Aorta (tissue), 5 donors: Measurements from ENCODE around the gene MAN1B1. TPM values are rescaled to one million over a fixed set of nuclear protein-coding genes. Genes with fewer than 3 reads are reported as not detected.

Experiments
- ATAC-seq: fragments of 200-7000 bp; cut with Tn5 transposase; one replicate; pipeline ENCODE4 v1.9.1; 2022; ENCODE audit warnings: moderate library complexity; ENCODE audit not compliant: low FRiP score
- DNase-seq, 2 donors: peaks; one replicate each; pipeline ENCODE4 v3.0.0-alpha.2; 2020
- H3K27ac ChIP-seq, 2 donors: one replicate each; pipeline ENCODE4 v1.5.1; 2013; ENCODE audit warnings: low read length in 2 of 2, mild to moderate bottlenecking in 2 of 2, moderate library complexity in 2 of 2, control low read depth in 1 of 2, inconsistent platforms in 1 of 2, low read depth in 1 of 2
- H3K27me3 ChIP-seq, 2 donors: one replicate each; pipeline ENCODE4 v1.6.1; 2013; ENCODE audit warnings: control low read depth in 1 of 2, low read length in 1 of 2, mild to moderate bottlenecking in 1 of 2, moderate library complexity in 1 of 2; ENCODE audit not compliant: insufficient read depth in 2 of 2, control insufficient read depth in 1 of 2
- H3K36me3 ChIP-seq, 2 donors: one replicate each; pipeline ENCODE4 v1.6.1; 2013; ENCODE audit warnings: control low read depth in 1 of 2, low read length in 1 of 2, mild to moderate bottlenecking in 1 of 2; ENCODE audit not compliant: insufficient read depth in 2 of 2, control insufficient read depth in 1 of 2
- H3K4me1 ChIP-seq, 2 donors: one replicate each; pipeline ENCODE4 v1.6.1; 2013; ENCODE audit warnings: low read length in 2 of 2, control low read depth in 1 of 2, mild to moderate bottlenecking in 1 of 2, moderate library complexity in 1 of 2; ENCODE audit not compliant: insufficient read depth in 2 of 2, control insufficient read depth in 1 of 2
- H3K4me3 ChIP-seq, 2 donors: one replicate each; pipeline ENCODE4 v1.5.1; 2013; ENCODE audit warnings: low read length in 2 of 2, control low read depth in 1 of 2, mild to moderate bottlenecking in 1 of 2
- H3K9me3 ChIP-seq: one replicate; pipeline ENCODE4 v1.6.1; 2013; ENCODE audit warnings: mild to moderate bottlenecking, low read length; ENCODE audit not compliant: control insufficient read depth
- WGBS, 2 donors: extraction: QIAGEN DNeasy Blood & Tissue Kit; methylation state at CpG; one replicate each; pipeline ENCODE4 v1.1.7; 2013; 5-methylcytosine and 5-hydroxymethylcytosine counted together
- intact Hi-C, 2 donors: fragments of 100-400 bp; cut with DNase I; formaldehyde crosslinking; loops; one replicate each; pipeline versions ENCODE4 v1.14.2 to v1.15.0; 2022
- polyA plus RNA-seq, 2 donors: library from polyadenylated mRNA; stranded (reverse); fragments of 200-250 nt; gene quantifications; one replicate each; pipeline ENCODE4 v1.2.3, GENCODE V29; 2013
- total RNA-seq, 2 donors: library from RNA; stranded (reverse); fragmentation: NEBNext Ultra II Directional; extraction: Animal tissue kit (Norgen Biotek cat#: 25700); gene quantifications; one replicate each; pipeline ENCODE4 v1.2.1, GENCODE V29; 2021
- donor health status: healthy with polysubstance abuse.
- donor health status: Bipolar disorder and iron deficiency.
- donor health status: DM: no; HTN: no; CAD: no.
- donor health status: DM: no; HTN: no; CAD: no.
- donor health status: DM: yes; HTN: yes; CAD: no.

The MAN1B1 gene
- total and polyA plus RNA-seq, 4 donors, result 21.2 to 104 (median 40.3) TPM

DNA sequence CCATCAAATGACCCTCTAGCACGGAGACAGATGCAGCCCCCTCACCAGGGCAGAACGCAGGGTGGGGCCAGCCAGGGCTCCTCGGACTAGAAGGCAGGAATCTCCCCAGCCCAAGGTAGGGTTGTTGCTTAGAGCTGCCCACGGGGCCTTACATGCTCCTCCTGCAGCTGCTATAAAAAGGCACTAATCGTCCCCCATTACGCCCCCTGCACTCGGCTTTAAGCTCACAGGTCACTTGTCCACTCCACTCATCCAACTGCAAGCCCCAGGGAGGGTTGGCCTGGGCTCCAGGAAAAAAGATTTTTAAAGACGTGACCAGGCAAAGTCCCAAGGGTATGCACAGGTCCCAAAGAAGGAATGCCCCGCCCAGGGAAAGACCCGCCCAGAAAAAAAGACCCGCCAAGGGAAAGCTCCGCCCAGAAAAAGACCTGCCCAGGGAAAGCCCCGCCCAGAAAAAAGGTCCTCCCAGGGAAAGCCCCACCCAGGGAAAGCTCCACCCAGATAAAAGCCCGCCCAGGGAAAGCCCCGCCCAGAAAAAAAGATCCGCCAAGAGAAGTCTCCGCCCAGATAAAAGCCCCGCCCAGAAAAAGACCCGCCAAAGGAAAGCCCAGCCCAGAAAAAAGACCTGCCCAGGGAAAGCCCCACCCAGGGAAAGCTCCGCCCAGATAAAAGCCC, 63.3 kb downstream of the MAN1B1 start:
- ATAC-seq (no peak), DNase-seq (no peak)
- Histone ChIP-seq H3K36me3 (no peaks in the 10 kb centered on the region), H3K27ac (no peak overlapping the region), H3K4me3 (no peak overlapping the region), H3K4me1 (no peaks in the 10 kb centered on the region), H3K27me3 (no peaks in the 10 kb centered on the region), H3K9me3 (peaks cover 1% of the 10 kb centered on the region)
- 43 to 58% methylated on average over 20 of the region's 20 CpGs for WGBS, 2 donors
- intact Hi-C loops, result no loop called here

DNA sequence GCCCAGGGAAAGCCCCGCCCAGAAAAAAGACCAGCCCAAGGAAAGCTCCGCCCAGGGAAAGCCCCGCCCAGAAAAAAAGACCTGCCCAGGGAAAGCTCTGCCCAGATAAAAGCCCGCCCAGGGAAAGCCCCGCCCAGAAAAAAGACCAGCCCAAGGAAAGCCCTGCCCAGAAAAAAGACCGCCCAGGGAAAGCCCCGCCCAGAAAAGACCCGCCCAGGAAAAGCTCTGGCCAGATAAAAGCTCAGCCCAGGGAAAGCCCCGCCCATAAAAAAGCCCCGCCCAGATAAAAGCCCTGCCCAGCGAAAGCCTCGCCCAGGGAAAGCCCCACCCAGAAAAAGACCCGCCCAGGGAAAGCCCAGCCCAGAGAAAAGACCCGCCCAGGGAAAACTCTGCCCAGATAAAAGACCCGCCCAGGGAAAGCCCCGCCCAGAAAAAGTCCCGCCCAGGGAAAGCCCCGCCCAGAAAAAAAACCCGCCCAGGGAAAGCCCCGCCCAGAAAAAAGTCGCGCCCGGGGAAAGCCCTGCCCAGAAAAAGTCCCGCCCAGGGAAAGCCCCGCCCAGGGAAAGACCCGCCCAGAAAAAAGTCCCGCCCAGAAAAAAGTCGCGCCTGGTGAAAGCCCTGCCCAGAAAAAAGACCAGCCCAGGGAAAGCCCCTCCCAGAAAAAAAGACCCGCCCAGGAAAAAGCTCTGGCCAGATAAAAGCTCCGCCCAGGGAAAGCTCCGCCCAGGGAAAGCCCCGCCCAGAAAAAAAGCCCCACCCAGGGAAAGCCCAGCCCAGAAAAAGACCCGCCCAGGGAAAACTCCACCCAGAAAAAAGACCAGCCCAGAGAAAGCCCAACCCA, 64.1 kb downstream of the MAN1B1 start:
- intact Hi-C loops, result no loop called here
- Histone ChIP-seq H3K9me3 (peaks cover 1% of the 10 kb centered on the region), H3K27me3 (no peaks in the 10 kb centered on the region), H3K4me1 (no peaks in the 10 kb centered on the region), H3K27ac (no peak overlapping the region), H3K36me3 (no peaks in the 10 kb centered on the region), H3K4me3 (no peak overlapping the region)
- no peak for ATAC-seq
- no peak for DNase-seq
- WGBS, 2 donors, result 25 to 37% methylated on average over 34 of the region's 34 CpGs

DNA sequence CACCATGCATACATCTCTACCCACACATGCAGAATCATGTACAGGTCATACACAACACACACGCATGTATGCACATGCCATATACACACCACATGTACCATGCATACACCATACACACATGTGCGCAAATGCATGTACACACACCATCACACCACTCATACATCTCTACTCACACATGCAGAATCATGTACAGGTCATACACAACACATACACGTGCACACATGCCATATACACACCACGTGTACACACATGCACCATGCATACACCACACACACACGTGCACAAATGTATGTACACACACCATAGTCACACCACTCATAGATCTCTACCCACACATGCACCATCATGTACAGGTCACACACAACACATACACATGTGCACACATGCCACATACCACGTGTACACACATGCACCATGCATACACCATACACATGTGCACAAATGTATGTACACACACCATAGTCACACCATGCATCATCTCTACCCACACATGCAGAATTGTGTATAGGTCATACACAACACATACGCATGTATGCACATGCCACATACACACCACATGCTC, 66.1 kb downstream of the MAN1B1 start:
- WGBS, 2 donors, result 91 to 93% methylated on average over 7 of the region's 7 CpGs
- Histone ChIP-seq H3K4me3 (no peak overlapping the region), H3K9me3 (no peaks in the 10 kb centered on the region), H3K4me1 (no peaks in the 10 kb centered on the region), H3K27ac (no peak overlapping the region), H3K36me3 (no peaks in the 10 kb centered on the region), H3K27me3 (no peaks in the 10 kb centered on the region)
- intact Hi-C loops, result no loop called here
- DNase-seq (no peak), ATAC-seq (no peak)

DNA sequence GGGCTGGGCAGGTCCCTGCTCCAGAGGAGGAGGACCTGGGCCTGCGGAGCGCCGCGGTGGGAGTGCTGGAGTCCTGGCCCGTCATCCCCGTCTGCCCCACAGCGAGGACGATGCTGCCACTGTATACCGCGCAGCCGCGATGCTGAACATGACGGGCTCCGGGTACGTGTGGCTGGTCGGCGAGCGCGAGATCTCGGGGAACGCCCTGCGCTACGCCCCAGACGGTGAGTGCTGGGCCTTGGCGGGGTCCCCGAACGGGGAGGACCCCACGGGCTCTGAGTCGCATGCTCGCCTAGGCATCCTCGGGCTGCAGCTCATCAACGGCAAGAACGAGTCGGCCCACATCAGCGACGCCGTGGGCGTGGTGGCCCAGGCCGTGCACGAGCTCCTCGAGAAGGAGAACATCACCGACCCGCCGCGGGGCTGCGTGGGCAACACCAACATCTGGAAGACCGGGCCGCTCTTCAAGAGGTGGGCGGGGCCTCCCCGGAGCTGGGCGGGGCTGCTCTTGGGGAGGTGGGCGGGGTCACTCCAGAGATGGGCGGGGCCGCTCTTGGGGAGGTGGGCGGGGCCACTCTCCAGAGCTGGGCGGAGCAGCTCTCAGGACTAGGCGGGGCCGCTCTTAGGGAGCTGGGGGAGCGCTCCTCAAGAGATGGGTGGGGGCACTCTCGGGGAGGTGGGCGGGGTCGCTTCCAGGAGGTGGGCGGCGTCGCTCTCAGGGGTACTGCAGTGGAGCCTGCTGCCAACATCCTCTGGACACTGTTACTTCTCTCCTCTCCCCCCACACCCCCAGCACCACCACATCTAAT, 70.0 kb downstream of the MAN1B1 start:
- H3K27ac ChIP-seq, result no peak overlapping the region
- 3% methylated on average over 59 to 65 of the region's 65 CpGs for WGBS, 2 donors
- H3K9me3 ChIP-seq, result no peaks in the 10 kb centered on the region
- no peaks in the 10 kb centered on the region for H3K27me3 ChIP-seq
- no peaks in the 10 kb centered on the region for H3K4me1 ChIP-seq
- no peaks in the 10 kb centered on the region for H3K36me3 ChIP-seq
- intact Hi-C loops, result no loop called here
- DNase-seq, result no peak
- H3K4me3 ChIP-seq, result no peak overlapping the region
- peak; percentile 59 for ATAC-seq

DNA sequence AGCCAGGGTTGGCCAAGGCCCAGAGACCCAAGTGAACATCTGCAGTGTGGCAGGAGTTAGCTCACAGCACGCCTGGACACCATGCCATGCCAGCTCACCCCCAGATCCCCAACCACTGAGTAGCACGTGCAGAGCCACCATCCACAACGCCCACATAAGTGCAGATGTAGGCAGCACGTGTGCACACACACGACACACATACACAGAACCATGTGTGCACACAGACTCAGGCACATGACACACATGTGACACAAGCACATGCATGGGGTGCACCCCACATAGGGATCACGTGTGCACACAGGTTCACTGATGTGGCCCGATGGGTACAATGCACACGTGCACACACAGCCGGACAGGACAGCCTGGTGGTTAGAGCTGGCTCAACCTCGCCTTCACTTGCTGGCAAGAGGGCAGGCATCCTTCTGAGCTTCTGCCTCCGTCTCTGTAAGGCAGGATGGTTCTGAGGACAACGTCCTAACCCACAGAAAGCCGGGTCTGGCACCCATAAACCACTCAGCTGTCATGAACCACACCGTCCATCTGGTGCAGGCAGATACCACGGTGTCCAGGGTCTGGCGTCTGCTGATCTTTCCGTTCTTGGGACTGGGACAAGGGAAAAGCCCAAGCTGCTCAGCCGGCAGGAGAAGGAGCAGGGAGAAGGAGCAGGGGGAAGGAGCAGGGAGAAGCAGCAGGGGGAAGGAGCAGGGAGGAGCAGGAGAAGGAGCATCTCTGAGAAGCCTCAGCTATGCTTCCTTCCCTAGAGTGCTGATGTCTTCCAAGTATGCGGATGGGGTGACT, 71.0 kb downstream of the MAN1B1 start:
- Histone ChIP-seq H3K4me3 (no peak overlapping the region), H3K4me1 (no peaks in the 10 kb centered on the region), H3K9me3 (no peaks in the 10 kb centered on the region), H3K27ac (no peak overlapping the region), H3K36me3 (no peaks in the 10 kb centered on the region), H3K27me3 (no peaks in the 10 kb centered on the region)
- WGBS, 2 donors, result 61 to 65% methylated on average over 19 of the region's 19 CpGs
- intact Hi-C loops, result no loop called here
- ATAC-seq (no peak), DNase-seq (no peak)

DNA sequence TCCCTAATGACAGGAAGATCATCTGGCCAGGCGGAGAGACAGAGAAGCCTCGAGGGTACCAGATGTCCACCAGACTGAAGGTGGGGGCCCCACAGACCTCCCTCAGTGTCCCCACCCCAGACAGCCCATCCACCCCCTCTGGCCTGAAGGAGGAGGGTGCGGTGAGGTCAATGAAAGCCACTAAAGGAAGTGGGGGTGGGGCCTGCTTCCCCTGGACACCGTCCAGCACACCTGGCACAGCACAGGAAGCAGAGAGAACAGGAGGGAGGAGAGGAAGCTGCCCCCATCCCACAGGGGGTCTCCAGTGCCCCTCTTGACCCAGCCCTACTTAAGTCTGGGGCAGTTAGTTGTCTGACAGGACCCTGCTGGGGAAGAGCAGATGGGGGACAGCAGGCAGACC, 71.8 kb downstream of the MAN1B1 start:
- Histone ChIP-seq H3K4me3 (no peak overlapping the region), H3K9me3 (no peaks in the 10 kb centered on the region), H3K36me3 (no peaks in the 10 kb centered on the region), H3K27me3 (no peaks in the 10 kb centered on the region), H3K27ac (no peak overlapping the region), H3K4me1 (no peaks in the 10 kb centered on the region)
- WGBS, 2 donors, result 49 to 61% methylated on average over 4 of the region's 4 CpGs
- DNase-seq (no peak), ATAC-seq (no peak)
- intact Hi-C loops, result no loop called here
